Measurements from ENCODE around the gene PRPS1.

Gene PRPS1

GRCh38 chrX:107677909-107678308, 49.6 kb downstream of the PRPS1 start:
- H3K27ac ChIP-seq: no peak overlapping the region
- TF ChIP-seq CTCF (IDR thresholded peaks at IDR 0.05): no peak
- no peaks in the 10 kb centered on the region for H3K9me3 ChIP-seq
- H3K4me1 ChIP-seq (ENCODE audit: control insufficient read depth in 1 of 2, insufficient read depth in 1 of 2, low read depth in 1 of 2, low read length in 1 of 2): peaks cover 46 to 66% of the 10 kb centered on the region in 2 experiments
- H3K36me3 ChIP-seq: no peaks in the 10 kb centered on the region
- no peaks in the 10 kb centered on the region for H3K27me3 ChIP-seq
- no peak overlapping the region for H3K4me3 ChIP-seq (ENCODE audit: low read depth in 1 of 2, low read length in 1 of 2)

GRCh38 chrX:107678957-107679740, 50.8 kb downstream of the PRPS1 start:
- peaks cover 45 to 66% of the 10 kb centered on the region in 2 experiments for H3K4me1 ChIP-seq (ENCODE audit: control insufficient read depth in 1 of 2, insufficient read depth in 1 of 2, low read depth in 1 of 2, low read length in 1 of 2)
- no peaks in the 10 kb centered on the region for H3K27me3 ChIP-seq
- no peak overlapping the region for H3K4me3 ChIP-seq (ENCODE audit: low read depth in 1 of 2, low read length in 1 of 2)
- H3K27ac ChIP-seq: no peak overlapping the region
- H3K36me3 ChIP-seq: no peaks in the 10 kb centered on the region
- TF ChIP-seq CTCF (IDR thresholded peaks at IDR 0.05): no peak
- no peaks in the 10 kb centered on the region for H3K9me3 ChIP-seq

- Histone ChIP-seq H3K27ac (no peak overlapping the region), H3K27me3 (no peaks in the 10 kb centered on the region), H3K36me3 (no peaks in the 10 kb centered on the region), H3K9me3 (no peaks in the 10 kb centered on the region), H3K4me3 (ENCODE audit: low read depth in 1 of 2, low read length in 1 of 2) (no peak overlapping the region), H3K4me1 (ENCODE audit: control insufficient read depth in 1 of 2, insufficient read depth in 1 of 2, low read depth in 1 of 2, low read length in 1 of 2) (peaks cover 45 to 70% of the 10 kb centered on the region in 2 experiments)
- no peak for TF ChIP-seq CTCF (IDR thresholded peaks at IDR 0.05)
Measured at GRCh38 chrX:107682256-107682655, 53.9 kb downstream of the PRPS1 start.

- H3K4me3 ChIP-seq (ENCODE audit: low read depth in 1 of 2, low read length in 1 of 2): no peak overlapping the region
- no peak for TF ChIP-seq CTCF (IDR thresholded peaks at IDR 0.05)
- peaks cover 52 to 76% of the 10 kb centered on the region in 2 experiments for H3K4me1 ChIP-seq (ENCODE audit: control insufficient read depth in 1 of 2, insufficient read depth in 1 of 2, low read depth in 1 of 2, low read length in 1 of 2)
- no peaks in the 10 kb centered on the region for H3K36me3 ChIP-seq
- H3K27me3 ChIP-seq: no peaks in the 10 kb centered on the region
- no peaks in the 10 kb centered on the region for H3K9me3 ChIP-seq
- peak overlapping the region; percentile 87 for H3K27ac ChIP-seq
Measured at GRCh38 chrX:107683124-107683895, 55.0 kb downstream of the PRPS1 start.

- Histone ChIP-seq H3K9me3 (no peaks in the 10 kb centered on the region), H3K4me3 (ENCODE audit: low read depth in 1 of 2, low read length in 1 of 2) (peak overlapping the region in 1 of 2 experiments; percentile 19), H3K4me1 (ENCODE audit: control insufficient read depth in 1 of 2, insufficient read depth in 1 of 2, low read depth in 1 of 2, low read length in 1 of 2) (peaks cover 55 to 77% of the 10 kb centered on the region in 2 experiments), H3K27me3 (no peaks in the 10 kb centered on the region), H3K27ac (peak overlapping the region; percentile 87), H3K36me3 (no peaks in the 10 kb centered on the region)
- TF ChIP-seq CTCF (IDR thresholded peaks at IDR 0.05): no peak
Measured at GRCh38 chrX:107683931-107684330, 55.6 kb downstream of the PRPS1 start.
